GM21723 (cell line): ENCODE results near the gene KCNQ4.

Experiments
- ATAC-seq: cut with Tn5 transposase; IDR thresholded peaks from one replicate; pipeline ENCODE4 v1.9.1; 2021; ENCODE audit warnings: mild to moderate bottlenecking, moderate library complexity; ENCODE audit not compliant: unreplicated experiment

The KCNQ4 gene

GRCh38 chr1:40754201-40754600 is 29.4 kb upstream of the KCNQ4 start:
- no peak for ATAC-seq

DNA sequence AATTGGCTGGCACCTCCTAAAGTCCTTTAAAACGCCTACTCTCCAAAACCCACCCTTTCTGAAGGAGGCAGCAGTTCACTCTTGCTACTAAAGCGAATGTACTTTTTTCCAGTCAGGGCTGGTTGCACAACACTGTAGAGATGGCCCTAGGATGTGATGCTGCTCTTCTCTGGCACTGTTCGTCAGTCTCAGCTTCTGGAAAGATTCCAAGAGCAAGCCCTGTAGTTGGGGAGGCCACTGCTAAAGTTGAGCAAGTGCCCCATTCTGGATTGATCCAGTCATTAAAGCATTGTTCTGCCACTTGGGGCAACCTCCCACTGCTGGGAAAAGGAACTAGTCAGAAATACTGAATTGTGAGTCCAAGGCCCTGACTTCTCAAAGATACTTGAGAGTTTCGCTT is 28.5 kb upstream of the KCNQ4 start:
- no peak for ATAC-seq

DNA sequence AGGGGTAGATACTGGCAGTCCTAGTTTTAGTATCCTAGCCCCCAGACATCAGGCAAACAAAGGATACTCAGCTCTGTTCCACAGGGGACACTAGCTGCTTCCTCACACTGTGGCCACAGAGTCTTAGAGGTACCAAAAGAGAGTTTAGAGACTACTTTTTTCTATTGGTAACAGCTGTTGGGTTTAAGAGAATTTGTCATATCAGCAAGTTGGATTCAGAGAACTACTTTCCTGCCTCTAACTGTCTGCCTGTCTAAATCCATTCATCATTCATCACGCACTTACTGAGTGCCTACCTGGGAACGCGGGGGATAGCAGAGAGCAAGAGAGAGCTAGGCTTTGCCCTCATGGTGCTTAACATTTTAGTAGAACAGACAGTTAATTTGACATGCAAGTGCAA is 27.1 kb upstream of the KCNQ4 start:
- no peak for ATAC-seq

DNA sequence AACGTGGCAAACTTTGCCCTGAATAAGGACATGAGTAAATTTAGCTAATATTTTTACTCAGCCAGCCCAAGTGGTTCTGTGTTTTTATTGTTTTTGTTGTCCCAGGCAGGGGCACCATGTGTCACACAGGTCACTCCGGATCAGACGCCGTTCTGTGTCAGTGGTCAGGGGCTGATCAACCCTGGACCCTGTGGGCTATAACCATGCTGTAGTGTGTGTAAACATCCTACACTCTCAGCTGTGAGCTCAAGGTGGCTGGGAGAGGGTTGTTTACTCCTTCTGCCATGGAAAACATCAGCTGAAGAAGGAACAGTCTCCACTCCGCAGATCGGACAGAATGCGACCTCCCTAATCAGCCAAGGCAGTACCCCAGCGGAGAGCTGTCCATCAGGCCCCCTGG is 26.5 kb upstream of the KCNQ4 start:
- ATAC-seq = no peak

GRCh38 chr1:40758004-40758403 is 25.6 kb upstream of the KCNQ4 start:
- ATAC-seq = no peak

DNA sequence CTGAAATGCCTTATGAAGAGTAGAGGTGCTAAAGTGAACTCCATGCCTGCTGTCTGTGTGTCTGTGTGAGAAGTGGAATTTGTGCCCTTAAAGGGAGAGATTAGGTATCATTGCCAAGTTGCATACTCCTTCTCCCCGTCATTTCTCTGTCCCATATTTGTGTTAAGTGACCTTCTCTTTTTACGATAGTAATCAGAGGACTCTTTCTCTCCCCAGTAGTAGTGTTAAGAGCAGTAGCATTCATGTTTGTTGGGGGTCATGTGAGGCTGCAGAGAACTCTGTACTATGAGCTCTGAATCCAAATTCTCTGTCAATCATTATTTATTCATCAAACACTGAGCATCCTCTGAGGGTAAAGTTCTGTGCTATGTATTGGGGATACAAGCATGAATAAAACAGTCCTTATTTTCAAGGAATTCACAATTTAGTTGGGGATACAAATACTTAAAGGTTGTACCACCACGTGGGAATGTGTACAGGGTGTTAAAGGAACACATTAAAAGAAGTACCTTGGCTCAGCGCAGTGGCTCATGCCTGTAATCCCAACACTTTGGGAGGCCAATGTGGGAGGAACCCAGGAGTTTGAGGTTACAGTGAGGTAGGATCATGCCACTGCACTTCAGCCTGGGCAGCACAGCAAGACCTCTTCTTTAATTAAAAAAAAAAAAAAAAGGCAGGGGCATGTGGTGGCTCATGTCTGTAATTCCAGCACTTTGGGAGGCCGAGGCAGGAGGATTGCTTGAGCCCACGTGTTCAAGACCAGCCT is 24.8 kb upstream of the KCNQ4 start:
- ATAC-seq = no peak

DNA sequence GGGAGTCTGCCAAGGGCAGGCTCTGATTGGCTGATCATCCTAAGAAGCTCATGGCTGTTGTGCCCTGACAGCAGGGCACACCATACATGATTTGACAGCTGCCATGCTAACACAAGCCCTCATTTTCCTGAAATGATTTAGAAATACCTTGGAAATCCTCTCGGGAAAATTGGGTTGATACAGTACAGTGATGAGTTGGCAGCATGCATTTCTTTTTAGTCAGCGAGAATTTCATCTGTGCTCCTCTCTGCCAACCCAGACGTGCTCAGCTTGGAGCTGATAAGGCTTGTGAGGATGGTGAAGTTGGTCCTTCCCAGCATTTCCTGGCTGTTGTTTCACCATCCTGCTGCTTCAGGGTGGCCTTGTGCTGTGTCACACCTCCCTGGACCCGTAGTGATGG is 22.6 kb upstream of the KCNQ4 start:
- ATAC-seq = no peak

DNA sequence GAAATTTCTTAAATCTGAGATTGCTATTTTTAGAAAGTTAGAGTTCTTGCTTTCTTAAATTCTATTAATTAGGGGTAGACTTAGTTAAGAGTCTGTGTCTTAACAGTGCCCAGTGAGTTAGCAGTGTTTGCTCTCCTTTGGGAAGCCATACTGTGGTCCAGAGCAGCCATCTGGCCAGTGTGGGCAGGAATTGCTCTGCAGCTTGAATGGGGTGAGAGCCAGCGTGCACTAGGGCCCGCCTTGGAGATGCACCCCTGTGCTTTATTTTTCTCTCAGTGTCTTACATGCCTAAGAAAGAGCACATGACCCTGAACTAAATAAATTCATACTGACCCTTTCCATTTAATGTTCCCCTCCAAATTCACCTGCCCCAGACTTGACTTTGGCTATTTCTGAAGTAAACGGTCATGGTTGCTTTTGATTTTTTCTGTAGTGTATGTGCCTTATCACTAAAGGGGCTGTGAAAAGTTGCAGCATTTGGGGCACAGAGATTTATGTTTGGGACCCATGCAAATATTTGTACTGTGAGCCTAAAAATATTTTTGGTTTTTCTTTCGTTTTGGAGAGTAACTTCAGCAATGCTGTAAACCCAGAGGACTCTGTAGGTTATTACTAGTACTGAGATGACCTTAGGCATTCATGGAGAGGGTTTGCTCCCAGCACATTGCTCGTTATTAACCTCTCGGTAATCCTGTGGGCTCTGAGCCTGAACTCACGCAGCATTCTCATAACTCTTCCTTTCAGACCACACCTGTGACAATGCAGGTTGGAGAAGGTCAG is 21.3 kb upstream of the KCNQ4 start:
- no peak for ATAC-seq

GRCh38 chr1:40763742-40764532 is 19.6 kb upstream of the KCNQ4 start:
- no peak for ATAC-seq

DNA sequence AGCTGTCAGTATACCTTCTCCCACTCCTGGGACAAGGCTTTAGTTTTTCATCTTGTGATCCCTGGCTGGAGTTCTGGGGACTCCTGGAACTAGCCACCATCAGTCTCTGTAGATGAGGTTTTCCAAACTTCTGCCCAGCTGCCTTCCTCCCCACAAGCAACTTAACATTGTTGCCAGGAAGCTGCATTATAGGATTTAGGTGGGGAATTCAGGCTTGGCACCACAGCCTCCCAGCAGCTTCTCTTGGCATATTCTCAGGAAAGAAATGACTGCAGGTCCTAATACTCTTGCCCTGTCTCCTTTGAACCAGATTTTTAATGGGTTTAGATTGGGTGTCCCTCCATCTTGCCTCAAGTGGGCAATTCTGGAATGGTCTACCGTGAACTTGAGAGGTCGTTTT is 18.6 kb upstream of the KCNQ4 start:
- no peak for ATAC-seq

DNA sequence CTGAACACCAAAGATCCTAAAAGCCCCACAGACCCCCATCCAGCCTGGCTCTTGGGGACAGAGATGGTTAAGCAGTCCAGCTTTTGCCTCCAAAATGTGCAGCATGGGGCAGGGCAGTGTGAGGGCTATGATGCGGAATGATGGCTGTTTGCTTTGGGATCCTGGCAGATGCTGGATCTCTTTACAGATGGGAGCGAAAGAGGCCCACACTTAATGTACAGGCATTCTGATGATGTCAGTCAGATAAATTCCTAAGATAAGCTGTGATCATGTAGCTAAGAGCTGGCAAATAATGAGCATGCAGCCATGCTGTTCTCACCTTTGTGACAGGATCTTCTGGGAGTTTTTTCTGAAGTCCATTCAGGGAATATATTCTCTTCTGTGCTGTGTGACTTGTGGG is 17.6 kb upstream of the KCNQ4 start:
- ATAC-seq = no peak

DNA sequence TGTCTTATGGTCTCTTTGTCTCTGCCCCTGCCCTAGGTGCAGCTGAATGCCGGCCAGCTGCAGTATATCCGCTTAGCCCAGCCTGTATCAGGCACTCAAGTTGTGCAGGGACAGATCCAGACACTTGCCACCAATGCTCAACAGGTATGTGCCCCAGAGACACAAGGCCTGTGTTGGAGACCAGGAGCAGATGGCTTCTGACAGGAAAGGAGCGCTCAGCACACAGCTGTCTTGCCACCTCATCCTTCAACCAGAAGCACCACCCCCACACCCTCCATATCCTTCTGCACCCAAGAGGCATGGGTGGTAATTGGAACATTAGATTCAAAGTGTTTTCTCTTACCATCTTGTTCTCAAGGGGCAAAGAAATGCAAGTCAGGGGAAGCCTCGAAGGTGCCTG is 17.0 kb upstream of the KCNQ4 start:
- ATAC-seq = no peak

- ATAC-seq = no peak
Observed at GRCh38 chr1:40768146-40768990, 15.2 kb upstream of the KCNQ4 start.

DNA sequence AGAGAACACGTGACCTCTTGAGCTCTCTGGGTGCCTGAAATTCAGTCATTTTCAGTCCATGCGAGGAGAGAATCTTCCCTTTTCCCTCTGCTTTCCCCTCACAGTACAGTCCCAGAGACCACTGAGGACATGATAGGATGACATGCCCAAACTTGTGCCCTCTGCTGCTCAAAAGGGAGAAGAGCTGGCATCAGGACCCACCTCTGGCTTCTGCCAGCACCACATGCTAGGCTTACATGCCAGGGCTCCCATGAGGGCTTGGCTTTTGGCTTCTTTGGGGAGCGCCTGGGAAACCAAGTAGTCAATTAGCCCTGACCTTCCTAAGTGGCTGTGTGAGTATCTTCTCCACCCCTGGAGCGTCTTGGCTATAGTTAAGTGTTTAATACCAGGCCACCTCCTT is 13.8 kb upstream of the KCNQ4 start:
- ATAC-seq = no peak

GRCh38 chr1:40770296-40771070 is 13.1 kb upstream of the KCNQ4 start:
- ATAC-seq = no peak

GRCh38 chr1:40772146-40772955 is 11.2 kb upstream of the KCNQ4 start:
- no peak for ATAC-seq

- no peak for ATAC-seq
Observed at GRCh38 chr1:40773748-40774265, 9.8 kb upstream of the KCNQ4 start.

GRCh38 chr1:40774266-40774998 is 9.2 kb upstream of the KCNQ4 start:
- ATAC-seq = no peak
